ENCODE data around the gene PSMB3.

Gene PSMB3

GRCh38 chr17:38752308-38753070, at the start of gene PSMB3:
Gene PSMB3 (plus strand): TSS chr17:38752741. CDS start chr17:38752827, 86 bp downstream.
- DNase-seq (ENCODE audit: low read depth, low spot score): peak; percentile 99
- WGBS (ENCODE audit: insufficient coverage, insufficient read length): no CpG with 5 or more reads among the region's 44 CpGs
- H3K4me3 ChIP-seq (ENCODE audit: low read length): peak within 1 kb of the TSS; percentile 67
- H3K27ac ChIP-seq (ENCODE audit: low read length): no peak within 1 kb of the TSS
- peaks cover 8% of the 10 kb centered on the region; the same call in 1 of the 2 replicates for H3K36me3 ChIP-seq (ENCODE audit: control insufficient read depth, insufficient read depth, low read length)
- H3K27me3 ChIP-seq (ENCODE audit: control insufficient read depth, insufficient read depth, low read length): no peaks in the 10 kb centered on the region
- H3K4me1 ChIP-seq (ENCODE audit: control insufficient read depth, insufficient read depth, low read length): no peaks in the 10 kb centered on the region
- H3K9me3 ChIP-seq (ENCODE audit: control insufficient read depth, insufficient read depth, low read length): no peaks in the 10 kb centered on the region

DNA sequence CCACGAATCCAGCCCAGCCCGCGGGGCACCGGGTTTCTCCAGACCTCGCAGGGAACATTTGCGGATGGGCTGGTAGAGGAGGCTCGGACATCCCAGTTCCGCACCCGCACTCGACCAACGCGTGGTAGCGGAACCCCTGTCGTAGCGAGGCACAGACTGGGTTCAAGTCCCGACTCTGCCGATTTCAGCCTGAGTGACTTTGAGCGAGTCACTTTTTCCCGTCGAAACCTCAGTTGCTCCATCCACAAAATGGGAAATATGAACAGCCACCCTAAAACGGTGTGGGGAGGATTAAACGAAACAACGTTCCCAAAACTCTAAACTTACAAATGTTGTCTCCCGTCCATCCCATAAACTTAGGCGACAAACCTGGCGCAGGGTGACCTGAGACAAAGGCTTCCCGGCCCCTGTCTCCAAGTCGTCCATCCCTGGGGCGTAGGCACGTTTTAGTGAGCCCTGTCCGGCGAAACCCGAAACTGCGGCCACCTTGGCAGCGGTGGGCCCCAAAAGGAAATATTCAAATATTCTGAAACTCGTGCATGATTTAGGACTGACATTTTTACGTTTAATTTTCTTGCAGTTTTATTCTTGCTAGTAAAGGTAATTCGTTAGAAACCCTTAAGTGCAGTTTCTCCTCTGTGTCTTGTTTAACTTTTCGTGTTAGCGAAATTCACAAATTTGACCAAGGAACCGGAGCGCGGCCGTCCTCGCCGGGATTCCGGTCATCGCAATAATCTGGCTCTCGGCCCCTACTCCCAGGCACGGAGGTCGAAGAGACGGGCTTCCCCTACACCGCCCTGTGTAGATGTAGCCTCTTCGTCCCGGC, 49.4 kb upstream of the PSMB3 start:
- Histone ChIP-seq H3K9me3 (ENCODE audit: control insufficient read depth, insufficient read depth, low read length) (no peaks in the 10 kb centered on the region), H3K4me1 (ENCODE audit: control insufficient read depth, insufficient read depth, low read length) (peaks cover 18% of the 10 kb centered on the region), H3K27me3 (ENCODE audit: control insufficient read depth, insufficient read depth, low read length) (peaks cover 58% of the 10 kb centered on the region), H3K27ac (ENCODE audit: low read length) (no peak overlapping the region), H3K36me3 (ENCODE audit: control insufficient read depth, insufficient read depth, low read length) (no peaks in the 10 kb centered on the region), H3K4me3 (ENCODE audit: low read length) (no peak overlapping the region; the same call in 1 of the 2 replicates)
- DNase-seq (ENCODE audit: low read depth, low spot score): no peak
- no CpG with 5 or more reads among the region's 55 CpGs for WGBS (ENCODE audit: insufficient coverage, insufficient read length)

DNA sequence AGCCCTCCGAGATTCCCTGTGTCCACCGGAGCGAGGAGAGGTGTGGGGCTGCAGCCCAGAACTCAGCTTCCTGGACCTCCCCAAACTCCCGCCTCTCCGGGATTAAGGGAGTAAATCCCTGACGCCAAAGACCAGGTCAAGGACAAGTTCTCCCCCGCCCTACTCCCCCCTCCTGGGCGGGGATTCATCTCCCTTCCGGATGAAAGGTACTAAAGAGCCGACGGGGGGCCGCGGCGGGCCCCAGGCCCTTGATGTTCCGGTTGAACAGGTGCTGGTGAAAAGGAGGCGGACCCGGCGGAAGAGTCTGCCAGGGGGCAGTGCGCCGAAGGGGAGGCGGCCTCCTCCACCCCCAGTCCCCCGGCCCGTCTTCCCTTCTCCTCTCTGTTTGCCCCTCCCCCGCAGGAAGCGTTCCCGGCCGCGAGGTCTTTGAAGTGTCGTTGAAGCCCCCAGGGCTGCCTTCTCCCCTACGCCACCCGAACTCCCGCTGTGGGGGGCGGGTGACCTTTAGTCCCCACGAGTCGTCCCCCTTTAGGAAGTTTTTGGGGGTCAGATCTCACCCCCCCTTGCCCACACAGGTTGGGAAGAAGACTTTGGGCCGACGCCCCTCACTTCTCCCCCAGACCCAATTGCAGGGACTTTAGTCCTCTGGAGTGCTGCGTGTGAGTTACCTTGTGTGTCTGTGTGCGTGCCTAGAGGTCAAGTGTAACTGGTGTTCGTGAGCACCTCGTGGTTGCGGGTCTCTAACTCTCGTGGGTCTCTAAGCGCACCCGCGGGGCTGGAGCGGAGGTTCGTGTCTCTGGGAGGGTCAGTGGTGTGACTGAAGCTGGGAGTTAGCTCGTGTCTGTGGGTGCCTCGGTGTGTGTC, 48.6 kb upstream of the PSMB3 start:
- DNase-seq (ENCODE audit: low read depth, low spot score): peak; percentile 82
- Histone ChIP-seq H3K4me3 (ENCODE audit: low read length) (no peak overlapping the region; the same call in 1 of the 2 replicates), H3K27ac (ENCODE audit: low read length) (no peak overlapping the region), H3K9me3 (ENCODE audit: control insufficient read depth, insufficient read depth, low read length) (no peaks in the 10 kb centered on the region), H3K27me3 (ENCODE audit: control insufficient read depth, insufficient read depth, low read length) (peaks cover 57% of the 10 kb centered on the region), H3K4me1 (ENCODE audit: control insufficient read depth, insufficient read depth, low read length) (peaks cover 18% of the 10 kb centered on the region), H3K36me3 (ENCODE audit: control insufficient read depth, insufficient read depth, low read length) (no peaks in the 10 kb centered on the region)
- WGBS (ENCODE audit: insufficient coverage, insufficient read length): no CpG with 5 or more reads among the region's 50 CpGs

DNA sequence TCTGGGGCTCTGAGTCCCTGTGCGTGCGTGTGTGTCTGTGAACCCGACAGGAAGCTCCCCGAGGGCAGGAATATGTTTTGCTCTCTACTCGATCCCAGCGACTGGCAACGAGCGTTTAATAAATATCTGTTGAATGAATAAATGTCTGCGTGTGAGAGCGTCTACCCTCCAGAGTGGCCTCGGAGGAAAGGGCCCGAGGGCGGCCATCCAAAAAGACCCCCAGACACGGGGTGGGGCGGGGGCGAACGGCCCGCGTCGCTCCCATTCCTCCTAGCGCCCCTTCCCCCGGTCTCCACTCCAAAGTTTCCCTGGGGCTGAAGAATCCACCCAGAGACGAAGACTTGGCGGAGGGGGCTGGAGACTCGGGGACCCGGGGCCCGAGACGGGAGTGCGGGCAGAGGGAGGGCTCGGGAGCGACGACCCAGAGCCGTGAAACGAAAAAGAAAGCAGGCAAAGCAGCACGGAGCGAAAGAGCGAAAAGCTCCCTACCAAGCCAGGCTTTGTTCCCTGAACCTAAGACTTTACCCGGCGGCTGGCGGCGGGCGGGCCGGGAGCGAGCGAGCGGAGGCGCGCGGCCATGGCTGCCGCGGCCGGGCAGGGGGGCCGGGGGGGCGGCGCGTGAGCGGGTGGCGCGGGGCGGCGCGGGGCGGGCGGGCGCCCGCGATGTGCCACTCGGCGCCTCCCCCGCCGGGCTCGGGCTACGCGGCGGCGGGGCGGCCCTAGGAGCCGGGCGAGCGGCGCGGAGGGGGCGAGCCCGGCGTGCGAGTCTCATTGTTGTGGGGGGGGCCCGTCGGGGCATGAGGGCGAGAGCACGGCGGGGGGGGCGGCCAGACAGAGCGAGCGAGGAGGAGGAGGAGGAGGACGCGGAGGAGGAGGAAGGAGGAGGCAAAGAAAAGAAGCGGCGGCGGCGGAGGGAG, 47.7 kb upstream of the PSMB3 start, which contains the start of gene MLLT6:
Gene MLLT6 (plus strand): TSS at position 668 of the 917 bp plus-strand sequence. CDS start 360 bp downstream, outside the sequence.
- DNase-seq (ENCODE audit: low read depth, low spot score): no peak
- peaks cover 50% of the 10 kb centered on the region for H3K27me3 ChIP-seq (ENCODE audit: control insufficient read depth, insufficient read depth, low read length)
- no CpG with 5 or more reads among the region's 100 CpGs for WGBS (ENCODE audit: insufficient coverage, insufficient read length)
- peaks cover 17% of the 10 kb centered on the region for H3K4me1 ChIP-seq (ENCODE audit: control insufficient read depth, insufficient read depth, low read length)
- no peak within 1 kb of the TSS for H3K27ac ChIP-seq (ENCODE audit: low read length)
- no peaks in the 10 kb centered on the region for H3K36me3 ChIP-seq (ENCODE audit: control insufficient read depth, insufficient read depth, low read length)
- no peaks in the 10 kb centered on the region for H3K9me3 ChIP-seq (ENCODE audit: control insufficient read depth, insufficient read depth, low read length)
- peak within 1 kb of the TSS; percentile 47; the same call in 1 of the 2 replicates for H3K4me3 ChIP-seq (ENCODE audit: low read length)

GRCh38 chr17:38705523-38705802, 47.1 kb upstream of the PSMB3 start:
- no peak for DNase-seq (ENCODE audit: low read depth, low spot score)
- peak overlapping the region; percentile 47; the same call in 1 of the 2 replicates for H3K4me3 ChIP-seq (ENCODE audit: low read length)
- H3K27me3 ChIP-seq (ENCODE audit: control insufficient read depth, insufficient read depth, low read length): peaks cover 45% of the 10 kb centered on the region
- no CpG with 5 or more reads among the region's 32 CpGs for WGBS (ENCODE audit: insufficient coverage, insufficient read length)
- no peaks in the 10 kb centered on the region for H3K36me3 ChIP-seq (ENCODE audit: control insufficient read depth, insufficient read depth, low read length)
- H3K27ac ChIP-seq (ENCODE audit: low read length): no peak overlapping the region
- H3K9me3 ChIP-seq (ENCODE audit: control insufficient read depth, insufficient read depth, low read length): no peaks in the 10 kb centered on the region
- peaks cover 17% of the 10 kb centered on the region for H3K4me1 ChIP-seq (ENCODE audit: control insufficient read depth, insufficient read depth, low read length)

DNA sequence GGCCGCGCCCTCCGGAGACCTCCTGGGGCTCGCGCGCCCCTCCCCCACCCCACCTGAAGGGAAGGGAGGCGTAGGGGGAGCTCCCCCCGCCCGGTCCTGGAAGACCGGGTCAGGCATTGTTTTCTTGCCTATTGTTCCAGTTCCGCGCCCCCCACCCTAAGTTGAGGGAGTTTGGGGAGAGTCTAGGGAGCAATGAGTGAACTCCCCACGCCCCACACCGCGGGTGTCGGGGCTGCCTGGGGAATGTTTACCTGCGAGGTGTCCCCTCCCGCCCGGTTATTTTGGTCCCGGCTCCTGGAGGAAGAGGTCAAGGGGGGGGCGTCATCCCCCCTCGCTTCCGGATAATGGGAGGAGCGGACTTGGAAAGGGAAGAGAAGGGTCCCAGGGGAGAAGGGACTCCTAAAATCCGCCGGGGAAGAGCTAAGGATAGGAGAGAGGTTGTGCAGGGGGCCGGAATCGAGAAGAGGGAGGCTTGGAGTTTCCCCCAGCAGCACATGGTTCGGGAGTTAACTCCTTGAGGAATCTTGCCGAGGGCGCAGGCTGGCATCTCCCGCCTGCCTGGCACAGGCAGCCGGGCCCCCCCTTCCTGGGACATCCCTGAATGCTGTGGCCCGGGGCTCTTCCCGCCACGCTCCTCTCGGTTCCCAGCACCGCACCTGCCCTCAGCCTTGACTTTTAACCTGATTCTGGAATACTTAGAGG, 46.6 kb upstream of the PSMB3 start:
- H3K4me3 ChIP-seq (ENCODE audit: low read length): peak overlapping the region; percentile 39; the same call in 1 of the 2 replicates
- no peak for DNase-seq (ENCODE audit: low read depth, low spot score)
- no peaks in the 10 kb centered on the region for H3K36me3 ChIP-seq (ENCODE audit: control insufficient read depth, insufficient read depth, low read length)
- no peaks in the 10 kb centered on the region for H3K9me3 ChIP-seq (ENCODE audit: control insufficient read depth, insufficient read depth, low read length)
- WGBS (ENCODE audit: insufficient coverage, insufficient read length): no CpG with 5 or more reads among the region's 38 CpGs
- H3K27ac ChIP-seq (ENCODE audit: low read length): no peak overlapping the region
- peaks cover 42% of the 10 kb centered on the region for H3K27me3 ChIP-seq (ENCODE audit: control insufficient read depth, insufficient read depth, low read length)
- H3K4me1 ChIP-seq (ENCODE audit: control insufficient read depth, insufficient read depth, low read length): peaks cover 17% of the 10 kb centered on the region

- peak overlapping the region; percentile 39; the same call in 1 of the 2 replicates for H3K4me3 ChIP-seq (ENCODE audit: low read length)
- H3K9me3 ChIP-seq (ENCODE audit: control insufficient read depth, insufficient read depth, low read length): no peaks in the 10 kb centered on the region
- no peak overlapping the region for H3K27ac ChIP-seq (ENCODE audit: low read length)
- peaks cover 17% of the 10 kb centered on the region for H3K4me1 ChIP-seq (ENCODE audit: control insufficient read depth, insufficient read depth, low read length)
- H3K27me3 ChIP-seq (ENCODE audit: control insufficient read depth, insufficient read depth, low read length): peaks cover 35% of the 10 kb centered on the region
- no peaks in the 10 kb centered on the region for H3K36me3 ChIP-seq (ENCODE audit: control insufficient read depth, insufficient read depth, low read length)
- DNase-seq (ENCODE audit: low read depth, low spot score): no peak
- no CpG with 5 or more reads among the region's 20 CpGs for WGBS (ENCODE audit: insufficient coverage, insufficient read length)
Observed at GRCh38 chr17:38706505-38707216, 45.9 kb upstream of the PSMB3 start.

GRCh38 chr17:38707678-38708351, 44.7 kb upstream of the PSMB3 start:
- no peak for DNase-seq (ENCODE audit: low read depth, low spot score)
- peaks cover 26% of the 10 kb centered on the region for H3K27me3 ChIP-seq (ENCODE audit: control insufficient read depth, insufficient read depth, low read length)
- H3K36me3 ChIP-seq (ENCODE audit: control insufficient read depth, insufficient read depth, low read length): no peaks in the 10 kb centered on the region
- H3K4me1 ChIP-seq (ENCODE audit: control insufficient read depth, insufficient read depth, low read length): peaks cover 17% of the 10 kb centered on the region
- no peaks in the 10 kb centered on the region for H3K9me3 ChIP-seq (ENCODE audit: control insufficient read depth, insufficient read depth, low read length)
- no CpG with 5 or more reads among the region's 21 CpGs for WGBS (ENCODE audit: insufficient coverage, insufficient read length)
- H3K4me3 ChIP-seq (ENCODE audit: low read length): no peak overlapping the region; the same call in 1 of the 2 replicates
- no peak overlapping the region for H3K27ac ChIP-seq (ENCODE audit: low read length)
